HepG2 (cell line): Measurements from ENCODE around the gene MAP1LC3B. TPM values are rescaled to one million over a fixed set of nuclear protein-coding genes. Genes with fewer than 3 reads are reported as not detected.

ENCODE experiments used
- ATAC-seq: fragments of 200-7000 bp; cut with Tn5 transposase; 3 replicates; pipeline ENCODE4 v1.9.1; 2020; ENCODE audit warnings: mild to moderate bottlenecking, moderate library complexity
- BruUV-seq: library from RNA; stranded (reverse); fragments of 400-500 nt; replicated peaks from 2 replicates; lab custom pipeline; 2021; lab: Mats Ljungman, UMichigan
- CTCF ChIA-PET: fragments of 300-600 bp; formaldehyde crosslinking; extraction: SDS; loops from one replicate; lab custom pipeline; 2021; ENCODE audit warnings: low total read pairs, inconsistent platforms, low intra/inter-chr PET ratio; lab: Yijun Ruan, JAX
- POLR2A ChIA-PET: fragments of 350-600 bp; sonication (Branson Sonifier 250); formaldehyde crosslinking; loops from one replicate; lab custom pipeline; 2020; ENCODE audit warnings: antibody characterized with exemption, inconsistent platforms; lab: Yijun Ruan, JAX
- DNase-seq: peaks from one replicate; pipeline ENCODE4 v3.0.0-alpha.2; 2015; ENCODE audit warnings: low spot score
- FAIRE-seq: peaks from 3 replicates; lab custom pipeline; 2011; peaks lifted over from hg19 to GRCh38; lab: Jason Lieb, UNC
- H2AFZ ChIP-seq: one replicate; pipeline ENCODE4 v1.6.1; 2011; ENCODE audit warnings: low read length, inconsistent platforms
- H3K27ac ChIP-seq: fragments of 300-600 bp; 3 replicates; pipeline ENCODE4 v1.8.0; 2011; ENCODE audit warnings: mixed run types, mild to moderate bottlenecking, mixed read lengths, low read length, inconsistent platforms; ENCODE audit not compliant: insufficient read depth; ENCODE audit errors: extremely low read length
- H3K27me3 ChIP-seq, 2 experiments: fragments of 200-600 bp in 1 of 2; 2 replicates in 1 of 2; 3 replicates in 1 of 2; pipeline versions ENCODE4 v1.6.0 to v1.8.0; 2011; ENCODE audit warnings: low read length in 2 of 2, mild to moderate bottlenecking in 2 of 2, moderate library complexity in 2 of 2, inconsistent platforms in 1 of 2; ENCODE audit not compliant: insufficient read depth in 2 of 2, control insufficient read depth in 1 of 2
- H3K36me3 ChIP-seq, 2 experiments: fragments of 200-600 bp in 1 of 2; replicated peaks in 1 of 2; 2 replicates in 1 of 2; 3 replicates in 1 of 2; pipeline versions ENCODE4 v1.5.1 to v1.8.0; 2011; ENCODE audit warnings: low read length in 2 of 2, inconsistent platforms in 1 of 2; ENCODE audit not compliant: insufficient read depth in 2 of 2, control insufficient read depth in 1 of 2
- H3K4me1 ChIP-seq: 2 replicates; pipeline ENCODE4 v1.5.1; 2012; ENCODE audit warnings: low read length, inconsistent platforms; ENCODE audit not compliant: insufficient read depth
- H3K4me2 ChIP-seq: 2 replicates; pipeline ENCODE4 v1.6.0; 2011; ENCODE audit warnings: low read depth, low read length, inconsistent platforms
- H3K4me3 ChIP-seq, 3 experiments: fragments of 200-600 bp in 1 of 3; sonication (generic), shearing (Covaris generic) in 1 of 3; replicated peaks in 1 of 3; 2 replicates each; pipeline ENCODE4 v1.5.1; 2011 to 2016; ENCODE audit warnings: low read length in 3 of 3, inconsistent platforms in 2 of 3, low read depth in 2 of 3, mild to moderate bottlenecking in 2 of 3, control low read depth in 1 of 3, mixed read lengths in 1 of 3; ENCODE audit not compliant: insufficient read depth in 1 of 3
- H3K79me2 ChIP-seq: one replicate; pipeline ENCODE4 v1.6.1; 2011; ENCODE audit warnings: low read length, inconsistent platforms; ENCODE audit not compliant: insufficient read depth
- H3K9ac ChIP-seq: 2 replicates; pipeline ENCODE4 v1.6.0; 2011; ENCODE audit warnings: mild to moderate bottlenecking, low read depth, low read length, inconsistent platforms; ENCODE audit not compliant: insufficient read depth
- H3K9me3 ChIP-seq: 2 replicates; pipeline ENCODE4 v1.5.1; 2012; ENCODE audit warnings: mild to moderate bottlenecking, low read length
- H4K20me1 ChIP-seq: 2 replicates; pipeline ENCODE4 v1.6.0; 2011; ENCODE audit warnings: inconsistent platforms, mild to moderate bottlenecking, low read length, moderate library complexity; ENCODE audit not compliant: insufficient read depth
- ATF4 ChIP-seq, 2 experiments: fragments of 450-650 bp in 1 of 2; sonication (generic) in 1 of 2; formaldehyde crosslinking; IDR thresholded peaks; 2 replicates each; pipeline versions ENCODE4 v1.5.0 to v1.8.0; 2020 to 2022; ENCODE audit warnings: mild to moderate bottlenecking in 1 of 2, missing genetic modification reagents in 1 of 2
- GTF3A ChIP-seq: sonication (generic); formaldehyde crosslinking; conservative IDR thresholded peaks from 2 replicates; pipeline ENCODE4 v1.4.0; 2020; ENCODE audit warnings: mild to moderate bottlenecking, missing genetic modification reagents
- KDM6A ChIP-seq: IDR thresholded peaks from 2 replicates; pipeline ENCODE4 v1.6.1; 2016; ENCODE audit warnings: low read depth
- NR3C1 ChIP-seq: sonication (generic); formaldehyde crosslinking; IDR thresholded peaks from 2 replicates; pipeline ENCODE4 v1.4.0; 2020; ENCODE audit warnings: missing genetic modification reagents
- RXRA ChIP-seq: sonication (generic); formaldehyde crosslinking; IDR thresholded peaks from 2 replicates; pipeline ENCODE4 v1.5.1; 2020; ENCODE audit warnings: missing genetic modification reagents
- SAFB2 ChIP-seq: sonication (generic); formaldehyde crosslinking; IDR thresholded peaks from 2 replicates; pipeline ENCODE4 v1.5.1; 2020; ENCODE audit warnings: missing genetic modification reagents, low read depth, mild to moderate bottlenecking, borderline replicate concordance
- SALL2 ChIP-seq: sonication (generic); formaldehyde crosslinking; IDR thresholded peaks from 2 replicates; pipeline ENCODE4 v1.8.1; 2023; ENCODE audit warnings: mild to moderate bottlenecking, missing genetic modification reagents, inconsistent platforms
- SRSF1 ChIP-seq: fragments of 200-400 bp; formaldehyde crosslinking; optimal IDR thresholded peaks from 2 replicates; pipeline ENCODE3; 2017; ENCODE audit warnings: mild to moderate bottlenecking, low read depth, low read length, moderate library complexity
- SRSF4 ChIP-seq: fragments of 200-400 bp; formaldehyde crosslinking; IDR thresholded peaks from one replicate; pipeline ENCODE4 v1.6.1; 2018; ENCODE audit warnings: mild to moderate bottlenecking, low read depth, low read length, moderate library complexity; ENCODE audit not compliant: poor library complexity, severe bottlenecking
- STAT5B ChIP-seq: sonication (generic); formaldehyde crosslinking; IDR thresholded peaks from 2 replicates; pipeline ENCODE4 v1.4.0; 2020; ENCODE audit warnings: missing genetic modification reagents
- STAT6 ChIP-seq: sonication (generic); formaldehyde crosslinking; IDR thresholded peaks from 2 replicates; pipeline ENCODE4 v1.4.0; 2020; ENCODE audit warnings: missing genetic modification reagents, mild to moderate bottlenecking, borderline replicate concordance
- TCF7 ChIP-seq: sonication (generic); IDR thresholded peaks from 2 replicates; pipeline ENCODE4 v1.6.1; 2016; ENCODE audit warnings: antibody characterized with exemption, low read depth
- ZMYM3 ChIP-seq: sonication (generic); formaldehyde crosslinking; IDR thresholded peaks from 2 replicates; pipeline ENCODE4 v1.5.1; 2020; ENCODE audit warnings: mild to moderate bottlenecking, missing genetic modification reagents
- ZNF24 ChIP-seq: fragments of 450-650 bp; IDR thresholded peaks from 2 replicates; pipeline ENCODE4 v1.6.1; 2017; ENCODE audit warnings: antibody characterized with exemption, mild to moderate bottlenecking
- ZNF251 ChIP-seq: sonication (generic); formaldehyde crosslinking; IDR thresholded peaks from 2 replicates; pipeline ENCODE4 v1.9.0; 2021; ENCODE audit warnings: mild to moderate bottlenecking, missing genetic modification reagents
- ZNF276 ChIP-seq: sonication (generic); formaldehyde crosslinking; IDR thresholded peaks from 2 replicates; pipeline ENCODE4 v1.4.0; 2020; ENCODE audit warnings: mild to moderate bottlenecking, low read depth, missing genetic modification reagents
- ZNF503 ChIP-seq: sonication (generic); formaldehyde crosslinking; IDR thresholded peaks from 2 replicates; pipeline ENCODE4 v1.4.0; 2020; ENCODE audit warnings: missing genetic modification reagents
- ZNF597 ChIP-seq: sonication (generic); formaldehyde crosslinking; IDR thresholded peaks from 2 replicates; pipeline ENCODE4 v1.5.0; 2020; ENCODE audit warnings: missing genetic modification reagents
- WGBS: methylation state at CpG from one replicate; pipeline ENCODE4 v1.1.6; 2017; ENCODE audit warnings: low lambda C conversion rate; 5-methylcytosine and 5-hydroxymethylcytosine counted together
- in situ Hi-C: cut with HindIII; loops from 2 replicates; pipeline ENCODE4 v1.10.0; 2017; ENCODE audit warnings: low pct_unique_long_range_greater_than_20kb; ENCODE audit not compliant: extremely low pct_ligation_motif_present
- intact Hi-C: fragments of 100-400 bp; cut with micrococcal nuclease; formaldehyde crosslinking; loops from one replicate; pipeline ENCODE4 v1.10.0; 2022; ENCODE audit not compliant: unreplicated experiment
- polyA plus RNA-seq, 8 experiments: library from polyadenylated mRNA; depleted of rRNA in 3 of 8; stranded (reverse) in 7 of 8; unstranded in 1 of 8; fragments of >200 nt; fragmentation: Illumina TruSeq in 4 of 8; extraction: Trizol in 4 of 8; gene quantifications; 2 replicates each; pipeline versions ENCODE4 v1.2.1 to v1.2.3, GENCODE V29; 2011 to 2016; ENCODE audit warnings: low read depth in 4 of 8, missing spikeins in 1 of 8, mixed read lengths in 1 of 8; ENCODE audit not compliant: insufficient read depth in 1 of 8
- total RNA-seq, 5 experiments: library from RNA; depleted of rRNA; stranded (reverse); fragments of >200 nt; fragmentation: Illumina TruSeq; extraction: Trizol; gene quantifications; 2 replicates each; pipeline ENCODE4 v1.2.3, GENCODE V29; 2016; ENCODE audit warnings: low read depth in 1 of 5

The MAP1LC3B gene
- total and polyA plus RNA-seq, 2 of the 13 experiments (the other 11 are each of a cell fraction or from before 2014, with no cell fraction given) = 15.7 to 37.4 TPM

GRCh38 chr16:87445486-87445885 lies 53.4 kb downstream of the MAP1LC3B start:
- no peak overlapping the region for H3K9ac ChIP-seq
- POLR2A ChIA-PET = no interaction called here
- no peak for FAIRE-seq
- DNase-seq = no peak
- no peaks in the 10 kb centered on the region for H4K20me1 ChIP-seq
- H3K4me1 ChIP-seq = 0 out of 2 replicates have a peak, but pooled peaks cover 2% of the 10 kb centered on the region
- CTCF ChIA-PET = no interaction called here
- in situ Hi-C loops = no loop called here
- no peaks in the 10 kb centered on the region for H3K27me3 ChIP-seq
- H3K79me2 ChIP-seq = peaks cover 16% of the 10 kb centered on the region
- no peak overlapping the region for H3K4me2 ChIP-seq
- peaks cover 23 to 69% of the 10 kb centered on the region in 2 experiments for H3K36me3 ChIP-seq
- no peak overlapping the region for H3K27ac ChIP-seq
- WGBS = over 99% methylated on average over 7 of the region's 7 CpGs
- H2AFZ ChIP-seq = no peak overlapping the region
- intact Hi-C loops = no loop called here
- BruUV-seq = no TSS peak
- H3K9me3 ChIP-seq = no peaks in the 10 kb centered on the region
- H3K4me3 ChIP-seq = no peak overlapping the region
- no peak for ATAC-seq
- TF ChIP-seq ZNF276 (CRISPR knock-in tag) = no peak
- no peak for TF ChIP-seq SAFB2
- TF ChIP-seq GTF3A (CRISPR knock-in tag) = no peak
- TF ChIP-seq ZNF503 (CRISPR knock-in tag) = no peak
- TF ChIP-seq TCF7 = no peak
- no peak for TF ChIP-seq ZNF251
- TF ChIP-seq SRSF4 = no peak
- no peak for TF ChIP-seq STAT5B (CRISPR knock-in tag)
- TF ChIP-seq KDM6A (CRISPR knock-in tag) = no peak
- TF ChIP-seq SRSF1 = no peak
- no peak for TF ChIP-seq ZMYM3 (CRISPR knock-in tag)
- TF ChIP-seq RXRA (CRISPR knock-in tag) = no peak
- TF ChIP-seq STAT6 (CRISPR knock-in tag) = no peak
- TF ChIP-seq ZNF24 = no peak
- TF ChIP-seq SALL2 = no peak
- no peak for TF ChIP-seq NR3C1
- no peak for TF ChIP-seq ZNF597 (CRISPR knock-in tag)
- TF ChIP-seq ATF4 (CRISPR knock-in tag; IDR thresholded peaks at IDR 0.05) = no peak
